Renal cortex interstitium (tissue), 15 donors: ENCODE data around the gene USP54. TPM values are rescaled to one million over a fixed set of nuclear protein-coding genes. Genes with fewer than 3 reads are reported as not detected.
"Not testable (repeated sequence)": the region's sequence is repeated elsewhere in the genome, so short reads cannot be mapped to it uniquely, and the experiment has no call there.

Experiments used
- DNase-seq, 11 donors: peaks; one replicate each; pipeline ENCODE4 v3.0.0-alpha.2; 2013; ENCODE audit warnings: low read depth in 9 of 11, low spot score in 4 of 11; ENCODE audit errors: extremely low read depth in 1 of 11
- long read RNA-seq, 16 experiments: transcript quantifications; one replicate each; lab custom pipeline, GENCODE V29; 2026
- polyA plus RNA-seq, 3 donors: library from polyadenylated mRNA; unstranded; fragments of 120-200 nt; gene quantifications; one replicate each; pipeline ENCODE4 v1.2.1, GENCODE V29; 2013; ENCODE audit not compliant: insufficient read length in 3 of 3

The USP54 gene, protein sequence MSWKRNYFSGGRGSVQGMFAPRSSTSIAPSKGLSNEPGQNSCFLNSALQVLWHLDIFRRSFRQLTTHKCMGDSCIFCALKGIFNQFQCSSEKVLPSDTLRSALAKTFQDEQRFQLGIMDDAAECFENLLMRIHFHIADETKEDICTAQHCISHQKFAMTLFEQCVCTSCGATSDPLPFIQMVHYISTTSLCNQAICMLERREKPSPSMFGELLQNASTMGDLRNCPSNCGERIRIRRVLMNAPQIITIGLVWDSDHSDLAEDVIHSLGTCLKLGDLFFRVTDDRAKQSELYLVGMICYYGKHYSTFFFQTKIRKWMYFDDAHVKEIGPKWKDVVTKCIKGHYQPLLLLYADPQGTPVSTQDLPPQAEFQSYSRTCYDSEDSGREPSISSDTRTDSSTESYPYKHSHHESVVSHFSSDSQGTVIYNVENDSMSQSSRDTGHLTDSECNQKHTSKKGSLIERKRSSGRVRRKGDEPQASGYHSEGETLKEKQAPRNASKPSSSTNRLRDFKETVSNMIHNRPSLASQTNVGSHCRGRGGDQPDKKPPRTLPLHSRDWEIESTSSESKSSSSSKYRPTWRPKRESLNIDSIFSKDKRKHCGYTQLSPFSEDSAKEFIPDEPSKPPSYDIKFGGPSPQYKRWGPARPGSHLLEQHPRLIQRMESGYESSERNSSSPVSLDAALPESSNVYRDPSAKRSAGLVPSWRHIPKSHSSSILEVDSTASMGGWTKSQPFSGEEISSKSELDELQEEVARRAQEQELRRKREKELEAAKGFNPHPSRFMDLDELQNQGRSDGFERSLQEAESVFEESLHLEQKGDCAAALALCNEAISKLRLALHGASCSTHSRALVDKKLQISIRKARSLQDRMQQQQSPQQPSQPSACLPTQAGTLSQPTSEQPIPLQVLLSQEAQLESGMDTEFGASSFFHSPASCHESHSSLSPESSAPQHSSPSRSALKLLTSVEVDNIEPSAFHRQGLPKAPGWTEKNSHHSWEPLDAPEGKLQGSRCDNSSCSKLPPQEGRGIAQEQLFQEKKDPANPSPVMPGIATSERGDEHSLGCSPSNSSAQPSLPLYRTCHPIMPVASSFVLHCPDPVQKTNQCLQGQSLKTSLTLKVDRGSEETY (N-terminal part only)
- 10 to 100 TPM; 34.1 to 45.7 (median 39.6) TPM for polyA plus RNA-seq
- long read RNA-seq, donor 1, partial matches to known transcripts, result 0 of 1 reads
- long read RNA-seq, donor 1, other reads (novel, unspliced or antisense), result 0 of 1 reads
- long read RNA-seq, donor 2, partial matches to known transcripts, result 0 of 1 reads
- long read RNA-seq, donor 2, other reads (novel, unspliced or antisense), result 0 of 1 reads
- long read RNA-seq, donor 3, result 0 reads
- long read RNA-seq, donor 4, result 0 reads
- long read RNA-seq, donor 5, result 0 reads
- long read RNA-seq, donor 6, result 0 reads
- long read RNA-seq, donor 7, result 0 reads
- long read RNA-seq, donor 8, partial matches to known transcripts, result 0 of 1 reads
- long read RNA-seq, donor 8, other reads (novel, unspliced or antisense), result 0 of 1 reads
- long read RNA-seq, donor 9, result 0 reads
- long read RNA-seq, donor 10, result 0 reads
- long read RNA-seq, donor 11, result 0 reads
- long read RNA-seq, donor 12, result 0 reads
- long read RNA-seq, donor 13, result 0 reads
- long read RNA-seq, donor 14, result 0 reads
- long read RNA-seq, donor 15, result 0 reads
- long read RNA-seq, donor 16, result 0 reads

DNA sequence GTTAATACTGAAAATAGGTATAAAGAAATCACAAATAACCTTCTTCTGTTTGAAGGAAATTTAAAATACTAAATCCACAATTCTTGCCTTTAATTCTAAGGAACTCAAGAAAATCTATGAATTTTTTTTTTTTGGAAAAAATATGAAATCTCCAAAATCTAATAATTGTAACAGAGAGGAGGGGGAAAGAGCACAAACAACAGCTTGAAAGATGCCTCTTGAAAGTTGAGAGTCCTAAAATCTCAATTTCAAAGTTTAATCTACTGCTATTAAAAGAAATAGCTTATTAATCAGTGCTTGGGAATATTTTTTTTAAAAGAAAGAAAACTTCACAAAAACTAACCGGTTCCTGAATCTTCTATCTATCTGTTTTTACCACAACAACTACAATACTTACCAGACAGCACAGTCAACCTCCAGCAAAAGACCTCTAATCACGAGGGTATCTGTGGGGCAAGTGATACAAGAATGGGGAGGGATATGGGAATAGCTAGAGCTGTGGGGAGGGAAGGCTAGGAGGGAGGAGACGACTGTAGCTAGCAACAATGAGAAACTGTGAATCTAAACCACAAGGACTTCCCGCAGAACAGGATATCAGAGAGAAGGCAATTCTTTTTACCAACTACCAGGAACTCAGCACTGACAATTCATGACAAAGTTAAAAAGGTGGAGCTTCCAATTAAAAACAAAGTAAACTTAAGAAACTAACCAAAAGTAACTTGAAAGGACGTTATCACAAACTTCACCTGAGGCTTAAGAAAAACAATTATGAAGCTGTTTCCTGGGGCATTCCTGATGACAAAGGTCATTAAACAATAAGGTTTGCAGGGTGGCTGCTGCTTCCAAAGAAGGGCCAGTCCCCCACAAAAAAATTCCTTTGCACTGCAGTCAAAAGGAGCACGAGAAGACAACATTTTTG, at the start of gene USP54:
USP54 (minus strand) TSS at position 462 of the 919 bp plus-strand sequence. CDS start 15,684 bp downstream, outside the sequence.
- DNase-seq, result peak in 4 of 11 donors; percentile 28 to 50 (median 41)

DNA sequence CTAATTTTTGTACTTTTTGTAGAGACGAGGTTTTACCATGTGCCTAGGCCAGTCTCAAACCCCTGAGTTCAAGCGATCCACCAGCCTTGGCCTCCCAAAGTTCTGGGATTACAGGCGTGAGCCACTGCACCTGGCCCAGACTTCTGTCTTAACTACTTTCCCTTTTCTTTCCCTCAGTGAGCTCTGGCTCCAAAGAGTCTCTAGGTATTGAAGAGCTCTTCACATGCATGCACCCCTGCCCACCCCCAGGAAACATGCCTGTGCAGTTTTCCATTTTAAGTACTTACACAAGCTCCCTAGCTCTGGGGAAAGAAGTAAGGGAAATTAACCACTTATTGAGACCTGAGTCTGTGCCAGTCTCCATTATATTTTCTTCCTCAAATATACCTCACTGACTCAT, 48.1 kb upstream of the USP54 start:
- DNase-seq, result no peak

DNA sequence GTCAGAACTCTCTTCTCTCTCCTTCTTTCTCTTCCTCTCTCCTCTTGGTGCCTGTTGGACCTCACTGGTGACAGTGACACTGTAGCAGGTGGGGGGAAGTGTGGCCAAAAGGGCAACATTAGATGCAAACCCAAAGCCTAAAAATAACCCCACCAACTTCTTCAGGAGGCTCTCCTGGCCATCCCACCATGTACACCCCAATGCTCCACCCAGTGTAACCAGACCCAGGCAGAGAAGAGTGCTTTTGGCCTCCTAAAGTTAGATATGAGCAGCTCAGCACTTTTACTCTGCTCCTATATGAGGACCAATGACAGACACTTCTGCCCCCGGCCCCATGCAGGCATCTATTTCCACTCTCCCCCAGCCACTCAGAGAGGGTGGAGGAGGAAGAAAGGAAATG, 44.6 kb upstream of the USP54 start:
- DNase-seq, result no peak

DNA sequence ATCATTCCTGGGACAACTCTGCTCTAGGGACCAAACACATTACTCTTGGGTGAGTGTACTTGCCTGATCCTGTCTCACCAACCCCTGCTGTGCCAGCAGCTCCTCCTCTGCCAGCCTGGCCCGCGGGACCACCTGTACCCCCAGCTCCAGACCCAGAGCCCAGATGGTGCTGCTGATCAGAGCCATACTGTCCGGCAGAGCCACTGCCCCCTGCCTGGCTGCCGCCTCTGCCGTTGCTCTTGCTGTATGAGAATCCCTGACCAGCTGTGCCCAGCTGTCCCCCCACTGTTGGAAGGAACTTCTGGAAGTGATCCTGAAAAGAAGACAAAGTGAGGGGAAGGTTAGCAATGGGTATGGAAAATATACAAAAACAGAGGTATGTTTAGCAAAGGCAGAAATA, 43.3 kb upstream of the USP54 start:
- DNase-seq, result no peak

DNA sequence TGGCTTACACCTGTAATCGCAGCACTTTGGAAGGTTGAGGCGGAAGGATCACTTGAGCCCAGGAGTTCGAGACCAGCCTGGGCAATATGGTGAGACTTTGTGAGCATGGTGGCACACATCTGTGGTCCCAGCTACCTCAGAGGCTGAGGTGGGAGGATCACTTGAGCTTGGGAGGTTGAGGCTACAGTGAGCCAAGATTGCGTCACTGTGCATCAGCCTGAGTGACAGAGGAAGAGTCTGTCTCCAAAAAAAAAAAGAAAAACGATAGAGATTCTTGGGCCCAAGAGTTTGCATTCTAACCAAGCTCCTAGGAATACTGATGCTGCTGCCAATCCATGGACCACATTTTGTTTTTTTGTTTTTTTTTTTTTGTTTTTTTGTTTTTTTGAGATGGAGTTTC, 38.0 kb upstream of the USP54 start:
- no peak for DNase-seq

DNA sequence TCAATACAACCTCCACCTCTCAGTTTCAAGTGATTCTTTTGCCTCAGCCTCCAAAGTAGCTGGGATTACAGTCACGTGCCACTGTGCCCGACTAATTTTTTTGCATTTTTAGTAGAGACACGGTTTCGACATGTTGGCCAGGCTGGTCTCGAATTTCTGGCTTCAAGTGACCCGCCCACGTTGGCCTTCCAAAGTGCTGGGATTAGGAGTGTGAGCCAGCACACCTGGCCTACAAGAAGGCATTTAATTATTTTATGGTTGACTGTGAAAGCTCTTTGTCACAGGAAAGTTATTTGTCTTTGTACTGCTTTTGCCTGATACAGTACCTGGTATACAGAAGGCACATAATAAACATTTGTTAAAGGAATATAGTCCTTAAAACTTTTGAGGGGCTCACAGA, 37.3 kb upstream of the USP54 start:
- DNase-seq, result no peak

DNA sequence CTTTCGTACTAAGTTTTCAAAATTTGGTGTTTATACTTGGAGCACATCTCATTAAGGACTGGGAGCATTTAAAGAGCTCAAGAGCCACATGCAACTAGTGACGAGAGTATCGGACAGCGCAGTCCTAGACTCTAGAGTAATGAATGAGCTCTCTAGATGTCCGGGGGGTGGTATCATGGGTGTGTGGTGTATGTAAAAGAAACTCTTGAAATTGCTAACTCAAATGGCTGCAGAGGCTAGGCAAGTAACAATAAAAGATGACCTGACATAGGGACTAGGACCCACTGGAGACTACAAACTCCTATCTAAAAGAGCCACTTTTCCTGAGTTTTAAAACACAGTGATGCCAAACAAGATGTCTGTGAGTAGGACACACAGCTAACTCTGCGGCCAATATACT, 36.2 kb upstream of the USP54 start:
- DNase-seq, result no peak

DNA sequence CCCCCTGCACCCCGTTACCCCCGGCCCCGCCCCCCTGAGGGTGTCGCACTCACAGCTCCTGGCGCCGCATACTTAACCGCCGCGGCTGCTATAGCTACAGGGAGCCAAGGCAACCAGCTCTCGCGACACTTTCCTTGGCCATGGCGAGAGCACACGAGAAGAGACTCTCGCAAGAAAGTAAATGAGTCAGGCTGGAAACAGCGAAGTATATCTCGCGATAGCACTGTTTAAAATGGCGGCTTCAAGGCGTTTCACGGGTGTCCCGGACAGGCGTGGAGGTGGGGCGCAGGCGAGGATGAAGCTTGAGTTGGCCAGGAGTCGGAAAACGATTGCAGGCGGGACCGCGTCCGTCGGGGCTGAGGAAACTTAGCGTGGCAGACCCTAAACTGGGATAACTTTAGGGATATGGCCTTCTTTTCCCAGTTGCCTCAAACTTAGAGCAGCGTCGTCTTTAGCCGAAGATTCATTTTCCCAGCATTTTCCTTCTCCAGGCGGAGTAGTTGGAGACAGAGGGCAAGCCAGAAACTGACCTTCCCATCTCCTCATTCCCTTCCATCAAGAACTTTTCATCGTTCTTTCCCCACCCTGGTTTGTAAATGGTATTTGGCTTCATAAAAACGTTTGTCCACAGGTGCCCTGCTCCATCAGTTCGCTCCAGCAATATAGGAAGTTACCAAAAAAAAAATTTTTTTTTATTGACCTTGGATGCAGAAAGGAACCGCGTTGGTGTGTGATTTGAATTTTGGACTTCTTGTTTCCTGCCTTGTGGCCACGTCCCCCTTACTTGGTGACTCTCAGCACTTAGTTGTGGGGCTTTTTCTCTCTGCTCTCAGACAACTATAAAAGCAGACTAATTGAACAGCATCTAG, 35.0 kb upstream of the USP54 start:
- peak; percentile 97 to 99 (median 98) for DNase-seq

DNA sequence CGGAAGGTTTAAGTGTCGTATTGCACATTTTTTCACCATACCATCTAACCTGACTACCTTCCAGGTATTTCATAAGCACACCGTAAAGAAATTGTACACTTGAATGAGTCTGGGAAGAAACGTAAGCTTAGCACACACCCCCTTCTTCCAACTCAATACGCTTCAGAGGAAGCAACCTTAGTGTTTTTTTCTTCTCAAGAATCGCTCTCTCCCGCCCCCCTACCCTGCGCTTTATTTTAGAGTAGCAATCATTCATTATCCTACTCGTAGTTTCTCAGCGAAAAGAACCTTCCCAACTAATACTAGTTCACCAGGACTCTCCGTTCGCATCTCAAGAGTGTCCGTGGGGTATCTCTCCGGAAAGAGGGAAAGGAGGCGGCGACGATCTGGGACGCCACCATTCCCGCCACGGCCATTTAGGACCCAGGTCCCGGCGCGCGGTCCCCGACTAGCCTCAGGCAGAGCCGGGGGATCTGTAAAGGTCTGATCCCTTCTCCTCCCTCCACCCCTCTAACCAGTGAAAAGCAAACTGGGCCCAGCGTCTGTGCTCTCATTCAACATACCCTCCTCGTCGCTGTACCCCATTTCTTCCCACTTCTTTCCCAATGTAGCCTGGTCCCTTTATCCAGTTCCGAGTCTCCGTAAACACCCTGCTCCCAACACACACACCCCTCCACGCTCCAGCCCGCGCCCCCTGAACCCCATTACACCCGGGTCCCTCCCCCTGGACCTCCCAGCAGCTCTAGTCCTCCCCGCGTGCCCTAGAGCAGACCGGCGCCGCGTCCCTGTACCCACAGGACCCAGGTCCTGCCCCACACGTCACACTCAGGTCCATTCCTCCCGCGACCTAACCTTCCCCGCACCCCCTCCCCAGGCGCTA, 34.1 kb upstream of the USP54 start:
- peak in 6 of 11 donors; percentile 40 to 60 (median 49) for DNase-seq

DNA sequence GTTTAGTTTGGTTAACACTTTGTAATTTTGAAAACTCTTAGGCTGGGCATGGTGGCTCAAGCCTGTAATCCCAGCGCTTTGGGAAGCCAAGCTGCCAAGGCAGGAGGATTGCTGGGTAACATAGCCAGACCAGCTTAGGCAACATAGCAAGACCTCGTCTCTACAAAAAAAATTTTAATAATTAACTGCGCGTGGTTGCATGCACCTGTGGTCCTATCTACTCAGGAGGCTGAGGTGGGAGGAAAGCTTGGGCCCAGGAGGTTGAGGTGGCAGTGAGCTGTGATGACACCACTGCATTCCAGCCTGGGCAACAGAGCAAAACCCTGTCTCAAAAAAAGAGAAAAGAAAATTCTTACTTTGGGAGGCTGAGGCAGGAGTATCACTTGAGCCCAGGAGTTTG, 31.9 kb upstream of the USP54 start:
- no peak for DNase-seq

DNA sequence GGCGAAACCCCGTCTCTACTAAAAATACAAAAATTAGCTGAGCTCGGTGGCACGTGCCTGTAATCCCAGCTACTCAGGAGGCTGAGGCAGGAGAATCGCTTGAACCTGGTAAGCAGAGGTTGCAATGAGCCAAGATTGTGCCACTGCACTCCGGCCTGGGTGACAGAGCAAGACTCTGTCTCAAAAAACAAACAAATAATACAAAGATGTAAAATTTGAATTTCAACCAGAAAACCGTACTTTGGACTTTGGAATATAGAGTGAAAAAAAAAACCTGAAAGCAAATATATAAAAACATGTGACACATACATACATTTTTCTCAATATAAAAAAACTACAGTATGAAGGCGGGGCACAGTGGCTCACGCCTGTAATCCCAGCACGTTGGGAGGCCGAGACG, 29.8 kb upstream of the USP54 start:
- not testable (repeated sequence) for DNase-seq

DNA sequence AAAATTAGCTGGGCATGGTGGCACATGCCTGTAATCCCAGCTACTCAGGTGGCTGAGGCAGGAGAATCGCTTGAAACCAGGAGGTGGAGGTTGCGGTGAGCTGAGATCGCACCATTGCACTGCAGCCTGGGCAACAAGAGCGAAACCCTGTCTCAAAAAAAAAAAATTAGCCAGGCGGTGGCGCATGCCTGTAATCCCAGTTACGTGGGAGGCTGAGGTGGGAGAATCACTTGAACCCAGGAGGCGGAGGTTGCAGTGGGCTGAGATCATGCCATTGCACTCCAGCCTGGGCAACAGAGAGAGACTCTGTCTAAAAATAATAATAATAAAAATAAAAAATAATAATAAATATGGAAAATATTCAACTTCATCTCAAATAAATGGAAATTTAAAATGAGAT, 26.0 kb upstream of the USP54 start:
- not testable (repeated sequence) for DNase-seq

DNA sequence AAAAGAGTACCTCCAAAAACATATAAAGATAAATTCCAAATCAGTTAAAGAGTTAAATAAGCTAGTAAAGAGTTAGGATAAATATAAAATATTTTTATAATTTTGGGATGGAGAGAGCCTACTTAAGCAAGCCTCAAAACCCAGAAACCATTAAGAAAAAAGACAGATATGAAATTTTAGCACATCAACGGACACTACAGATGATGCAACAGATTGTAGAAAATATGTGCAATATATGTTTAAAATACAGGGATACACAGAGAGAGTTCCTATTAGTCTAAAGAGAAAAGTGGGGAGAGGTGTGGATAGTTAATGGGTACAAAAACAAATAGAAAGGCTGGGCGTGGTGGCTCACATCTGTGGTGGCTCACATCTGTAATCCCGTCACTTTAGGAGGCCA, 23.6 kb upstream of the USP54 start:
- no peak for DNase-seq

DNA sequence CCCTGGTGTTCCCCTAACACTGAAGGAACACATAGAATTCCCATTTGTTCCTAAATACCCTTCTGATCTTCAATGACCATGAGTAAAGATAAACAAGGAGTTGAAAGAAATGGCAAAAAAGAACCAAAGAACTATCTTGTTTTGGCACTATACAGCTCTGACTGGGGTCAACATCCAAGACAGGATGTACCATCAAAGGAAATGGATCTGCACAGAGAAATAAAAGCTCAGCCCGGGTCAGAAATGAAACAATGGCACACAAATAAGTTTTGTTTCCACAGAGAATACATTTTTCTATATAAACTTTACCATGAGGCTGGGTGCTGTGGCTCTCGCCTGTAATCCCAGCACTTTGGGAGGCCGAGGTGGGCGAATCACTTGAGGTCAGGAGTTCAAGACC, 18.0 kb upstream of the USP54 start:
- DNase-seq, result no peak

DNA sequence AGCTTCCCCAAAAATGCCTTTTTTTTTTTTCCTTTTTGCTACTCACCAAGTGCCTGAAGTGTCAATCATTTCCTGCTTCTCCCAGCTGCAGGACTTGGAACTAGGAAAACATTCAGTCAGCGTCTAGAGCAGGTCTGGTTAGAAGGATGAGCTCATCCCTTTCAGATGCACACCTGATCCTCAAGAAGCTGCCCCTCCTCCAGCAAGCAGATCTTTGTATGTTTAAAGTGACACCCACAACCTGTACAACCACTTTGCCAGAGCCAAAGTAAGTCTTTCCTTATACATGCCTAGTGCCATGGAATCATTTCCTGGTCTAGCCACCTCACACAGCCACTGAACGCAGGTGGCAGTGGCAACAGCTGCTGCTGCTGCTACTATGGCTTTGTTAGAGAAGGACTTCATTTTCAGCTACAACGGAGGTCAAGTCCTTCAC, 10.4 kb upstream of the USP54 start:
- peak in 2 of 11 donors; percentile 35 to 52 for DNase-seq

DNA sequence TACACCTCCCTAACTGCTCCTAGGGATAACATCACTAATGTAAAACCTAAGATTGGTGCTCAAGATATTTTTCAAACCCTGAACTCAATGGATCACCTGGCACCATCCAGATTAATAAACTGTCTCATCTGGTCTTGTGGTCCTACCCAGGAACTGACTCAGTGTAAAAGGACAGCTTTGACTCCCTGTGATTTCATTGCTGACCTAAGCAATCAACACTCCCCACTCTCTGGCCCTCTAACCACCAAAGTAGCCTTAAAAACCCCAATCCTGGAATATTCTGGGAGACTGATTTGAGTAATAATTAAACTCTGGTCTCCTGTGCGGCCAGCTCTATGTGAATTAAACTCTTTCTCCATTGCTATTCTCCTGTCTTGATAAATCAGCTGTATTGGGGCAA, 6.2 kb upstream of the USP54 start:
- no peak for DNase-seq
